NCI-H69 (cell line): ENCODE results near the gene ATAD5.
A peak's percentile ranks its signal among the peaks of the same experiment; 100 is the strongest.
"Not testable (repeated sequence)": the region's sequence is repeated elsewhere in the genome, so short reads cannot be mapped to it uniquely, and the experiment has no call there.

ENCODE experiments used
- DNase-seq: peaks from one replicate; lab custom pipeline; 2025; lab: John Stamatoyannopoulos, UW

Gene ATAD5

DNA sequence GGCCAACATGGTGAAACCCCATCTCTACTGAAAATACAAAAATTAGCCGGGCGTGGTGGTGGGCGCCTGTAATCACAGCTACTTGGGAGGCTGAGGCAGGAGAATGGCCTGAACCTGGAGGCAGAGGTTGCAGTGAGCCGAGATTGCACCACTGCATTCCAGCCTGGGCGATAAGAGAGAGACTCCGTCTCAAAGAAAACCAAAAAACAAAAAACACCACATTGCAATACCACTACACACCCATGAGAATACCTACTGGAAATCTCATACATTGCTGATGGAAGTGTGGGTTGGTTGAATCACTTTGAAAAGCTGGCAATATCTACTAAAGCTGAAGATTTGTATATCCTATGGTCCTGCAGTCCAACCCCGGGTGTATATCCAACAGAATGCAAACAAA is 78.4 kb downstream of the ATAD5 start:
- DNase-seq = not testable (repeated sequence)

DNA sequence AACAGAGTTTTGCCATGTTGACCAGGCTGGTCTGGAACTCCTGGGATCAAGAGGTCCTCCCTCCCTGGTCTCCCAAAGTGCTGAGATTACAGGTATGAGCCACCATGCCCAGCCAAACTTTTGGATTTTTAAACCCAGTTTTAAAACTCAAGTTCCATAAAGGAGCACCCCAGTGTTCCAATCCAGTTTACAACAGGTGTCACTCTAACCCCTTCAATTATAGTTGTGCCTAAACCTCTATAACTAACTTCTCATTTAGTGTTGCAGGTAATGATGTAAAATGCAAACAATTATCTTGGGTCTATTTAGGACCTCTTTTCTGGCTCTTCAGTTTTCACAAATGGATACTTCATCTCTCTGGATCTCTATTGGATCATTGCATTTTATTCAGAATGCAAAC is 82.2 kb downstream of the ATAD5 start:
- DNase-seq = no peak

DNA sequence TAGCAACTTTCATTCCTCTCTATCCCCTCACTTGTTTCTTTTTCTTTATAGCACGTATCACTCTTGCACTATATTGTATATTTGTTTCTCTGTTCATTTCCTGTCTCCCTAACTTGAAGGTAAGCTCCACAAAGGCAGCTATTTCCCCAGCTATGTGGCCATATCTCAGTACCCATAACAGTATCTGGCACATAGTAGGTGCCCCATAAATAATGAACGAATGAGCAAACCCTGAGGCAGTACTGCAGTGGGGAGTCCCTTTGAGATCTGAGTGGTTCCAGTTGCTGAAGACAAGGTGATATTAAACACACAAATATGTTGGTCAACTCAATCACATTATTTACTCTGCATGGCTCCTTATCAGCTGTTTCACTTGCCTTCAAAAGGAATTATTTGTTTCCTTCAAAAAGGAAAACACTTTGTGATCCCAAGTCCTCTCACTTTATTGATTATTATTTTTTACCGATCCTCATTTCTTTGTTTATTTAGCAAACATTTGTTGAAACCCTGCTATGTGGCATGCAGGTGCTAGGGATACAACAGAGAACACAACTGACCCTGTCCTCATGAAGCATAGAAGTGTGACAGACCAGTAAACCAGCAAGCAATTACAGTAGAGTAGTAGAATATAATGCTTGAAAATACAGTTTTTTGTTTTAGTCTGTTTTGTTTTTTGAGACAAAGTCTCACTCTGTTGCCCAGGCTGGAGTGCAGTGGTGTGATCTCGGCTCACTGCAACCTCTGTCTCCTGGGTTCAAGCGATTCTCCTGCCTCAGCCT is 84.3 kb downstream of the ATAD5 start:
- peak; percentile 6 for DNase-seq

DNA sequence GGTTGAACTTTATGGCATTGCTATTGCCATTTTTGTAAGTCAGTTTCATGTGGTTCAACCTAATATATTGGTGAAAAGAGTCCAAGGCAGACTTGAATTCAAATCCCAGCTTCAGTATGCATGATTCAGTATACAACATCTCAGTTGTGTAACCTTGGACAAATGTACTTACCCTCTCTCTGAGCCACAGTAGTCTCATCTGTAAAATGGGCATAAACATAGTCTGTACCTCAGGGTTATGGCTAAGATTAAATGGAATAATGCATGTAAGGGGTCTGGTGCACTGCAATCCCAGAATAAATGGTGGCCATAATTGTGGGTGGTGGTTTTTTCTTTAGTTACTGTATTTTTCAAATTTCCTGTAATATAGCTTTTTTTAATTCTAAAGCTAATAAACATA is 85.3 kb downstream of the ATAD5 start:
- DNase-seq = no peak

DNA sequence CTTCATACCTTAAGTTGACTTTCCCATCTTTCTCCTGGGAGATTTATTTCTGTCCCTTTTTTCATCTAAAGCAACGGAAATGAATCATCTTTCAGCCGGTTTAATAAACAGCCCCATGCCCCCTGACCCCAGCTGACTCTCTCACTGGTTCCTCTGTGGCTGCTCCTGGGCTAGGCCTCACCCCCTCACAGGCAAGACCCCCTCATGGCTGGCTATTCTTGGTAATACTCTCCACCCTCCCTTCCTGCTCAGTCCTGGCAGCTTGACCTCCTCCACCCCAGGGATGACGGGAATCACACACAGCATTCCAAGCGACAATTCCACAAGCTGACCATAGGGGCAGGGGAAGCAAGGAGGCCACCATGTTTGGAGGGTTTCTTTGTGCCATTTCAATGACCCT is 88.5 kb downstream of the ATAD5 start:
- no peak for DNase-seq

DNA sequence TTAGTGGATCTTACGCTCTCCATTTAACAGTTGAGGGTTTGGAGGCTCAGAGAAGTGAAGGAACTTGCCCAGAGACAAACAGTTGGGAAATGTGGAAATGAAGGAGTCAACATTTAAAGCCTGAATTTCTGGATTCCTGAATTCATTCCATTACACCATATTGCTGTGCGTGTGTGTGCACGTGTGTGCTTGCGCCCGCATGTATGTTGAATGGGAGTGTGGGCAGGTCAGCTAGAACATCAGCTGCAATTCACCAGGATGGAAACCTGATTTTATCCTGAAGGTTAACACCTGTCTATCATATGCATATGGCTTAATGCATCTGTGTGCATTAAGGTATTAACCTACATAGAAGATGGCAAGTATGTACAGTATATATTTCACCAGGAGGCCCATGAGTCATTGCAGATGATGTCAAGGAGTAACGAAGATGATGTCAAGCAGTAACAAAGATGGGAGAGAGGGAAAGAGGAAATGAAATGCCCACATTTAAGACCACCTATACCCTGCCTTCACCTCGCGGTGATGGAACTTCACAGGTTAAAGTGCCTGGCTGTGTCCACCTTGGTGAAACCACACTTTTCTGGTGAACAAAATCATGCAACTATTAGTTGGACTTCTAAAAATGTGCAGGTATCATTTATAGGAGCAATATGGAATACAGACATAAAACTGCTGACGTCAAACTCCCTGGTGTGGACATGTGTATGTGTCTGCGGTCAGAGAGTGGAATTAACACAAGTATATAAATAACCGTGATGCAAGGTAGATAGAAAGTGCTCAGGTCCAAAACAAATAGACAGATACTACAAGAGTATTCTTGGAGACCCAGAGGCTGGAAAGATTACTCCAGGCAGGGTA is 89.1 kb downstream of the ATAD5 start:
- DNase-seq = no peak

DNA sequence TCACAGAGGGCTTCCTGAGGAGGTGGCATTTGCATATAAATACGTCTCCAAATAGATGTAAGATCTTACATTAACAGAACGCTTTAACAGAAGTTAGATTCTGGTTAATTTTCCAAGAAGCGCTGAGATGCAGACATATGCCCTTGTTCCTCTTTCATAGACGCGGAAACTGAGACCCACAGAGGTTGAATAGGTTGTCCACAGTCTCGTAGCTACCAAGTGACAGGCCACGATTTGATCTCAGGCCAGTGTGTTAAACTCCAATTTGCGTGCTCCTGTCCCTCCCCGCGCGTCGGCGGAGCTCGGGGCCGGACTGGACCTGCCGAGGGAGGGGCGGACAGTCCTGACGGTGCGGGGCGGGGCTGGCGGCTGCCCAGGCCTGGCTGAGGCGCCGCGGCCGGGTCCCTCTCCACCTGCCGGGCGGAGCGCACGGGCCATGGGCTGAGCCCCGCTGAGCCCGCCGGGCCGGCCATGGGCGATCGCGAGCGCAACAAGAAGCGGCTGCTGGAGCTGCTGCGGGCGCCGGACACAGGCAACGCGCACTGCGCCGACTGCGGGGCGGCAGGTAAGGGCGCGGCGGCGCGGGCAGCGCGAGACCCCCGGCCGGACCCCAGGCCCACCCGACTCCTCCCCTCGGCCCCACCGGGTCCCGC is 89.9 kb downstream of the ATAD5 start, which contains the start of gene ADAP2:
TSS of gene ADAP2 (plus strand) at position 402 of the 653 bp plus-strand sequence. CDS start at position 472, 70 bp downstream.
- peak; percentile 39 for DNase-seq

DNA sequence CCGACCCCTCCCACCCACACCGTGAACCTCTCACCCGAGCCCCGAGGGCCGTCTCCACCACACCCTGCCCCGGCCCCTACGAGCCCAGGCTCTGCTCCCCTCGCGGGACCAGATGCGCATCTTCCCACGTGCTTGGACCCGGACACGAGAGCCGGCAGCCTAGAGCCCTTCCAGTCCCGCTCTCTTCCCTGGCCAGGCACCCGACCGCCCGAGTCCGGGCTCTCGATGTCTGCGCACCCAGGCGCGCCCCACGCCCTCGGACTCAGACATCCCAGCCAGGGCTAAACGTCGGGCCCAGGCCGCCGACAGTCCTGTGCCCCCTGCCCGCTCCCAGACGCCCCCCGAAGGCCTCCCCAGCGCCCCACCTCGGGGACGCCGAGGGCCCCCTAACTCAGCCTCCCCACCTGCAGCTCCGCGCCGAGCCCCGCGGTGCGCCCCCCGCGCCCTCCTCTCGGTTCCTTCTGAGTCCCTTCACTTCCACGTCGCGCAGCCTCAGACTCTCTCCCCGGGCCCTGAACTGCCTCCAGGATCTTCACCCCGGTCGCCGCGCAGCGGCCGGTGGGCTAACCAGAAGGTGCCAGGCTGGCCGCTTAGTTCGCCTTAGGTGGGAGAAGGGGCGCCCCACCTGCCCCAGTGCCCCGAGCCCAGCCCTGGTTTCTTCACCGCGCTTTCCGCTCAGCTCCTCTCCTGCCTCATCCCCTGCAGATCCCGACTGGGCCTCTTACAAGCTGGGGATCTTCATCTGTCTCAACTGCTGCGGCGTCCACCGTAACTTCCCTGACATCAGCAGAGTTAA is 90.7 kb downstream of the ATAD5 start:
- DNase-seq = peak; percentile 21

DNA sequence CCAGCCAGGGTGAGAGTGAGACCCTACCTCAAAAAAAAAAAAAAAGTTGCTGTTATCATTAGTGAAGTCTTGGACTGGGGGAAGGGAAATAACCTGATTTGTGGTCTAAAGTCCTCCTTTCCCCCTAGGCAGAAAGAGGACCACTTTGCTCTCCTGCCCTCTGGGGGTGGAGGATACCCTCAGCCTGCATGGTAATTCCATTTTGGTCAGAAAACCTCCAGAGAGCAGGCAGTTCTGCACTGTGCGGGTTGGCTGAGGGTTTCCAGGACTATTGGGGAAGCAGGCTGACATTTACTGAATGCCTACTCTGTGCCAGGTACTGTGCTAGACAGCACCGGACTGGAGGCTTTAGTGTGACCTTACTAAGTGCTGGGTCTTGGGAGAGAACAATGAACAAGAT is 92.6 kb downstream of the ATAD5 start:
- peak; percentile 7 for DNase-seq

DNA sequence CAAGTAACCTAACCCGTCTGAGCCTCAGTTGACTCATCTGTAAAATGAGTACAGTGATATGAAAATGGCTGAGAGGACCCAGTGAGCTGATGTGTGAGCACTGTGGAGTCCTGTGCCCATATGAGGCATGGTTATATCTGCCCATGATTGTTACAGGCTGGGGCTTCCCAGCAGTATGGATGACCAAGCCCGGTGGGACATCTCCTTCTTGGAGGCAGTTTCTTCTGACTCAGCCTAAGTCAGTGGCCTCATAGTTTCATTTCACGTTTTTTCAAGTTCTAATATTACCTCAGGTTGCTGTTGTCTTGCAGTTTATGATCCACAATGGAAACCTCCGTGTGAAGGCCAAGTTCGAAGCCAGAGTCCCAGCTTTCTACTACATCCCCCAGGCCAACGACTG is 94.8 kb downstream of the ATAD5 start:
- DNase-seq = no peak

DNA sequence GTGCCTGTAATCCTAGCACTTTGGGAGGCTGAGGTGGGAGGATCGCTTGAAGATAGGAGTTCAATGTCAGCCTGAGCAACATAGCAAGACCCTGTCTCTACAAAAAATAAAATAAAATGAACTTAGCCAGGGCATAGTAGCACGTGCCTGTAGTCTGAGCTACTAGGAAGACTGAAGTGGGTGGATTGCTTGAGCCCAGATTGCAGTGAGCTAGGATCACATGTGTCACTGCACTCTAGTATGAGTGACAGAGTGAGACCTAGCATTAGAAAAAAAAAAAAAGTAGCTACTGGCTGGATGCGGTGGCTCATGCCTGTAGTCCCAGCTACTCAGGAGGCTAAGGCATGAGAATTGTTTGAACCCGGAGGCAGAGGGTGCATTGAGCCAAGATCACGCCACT is 96.0 kb downstream of the ATAD5 start:
- no peak for DNase-seq

DNA sequence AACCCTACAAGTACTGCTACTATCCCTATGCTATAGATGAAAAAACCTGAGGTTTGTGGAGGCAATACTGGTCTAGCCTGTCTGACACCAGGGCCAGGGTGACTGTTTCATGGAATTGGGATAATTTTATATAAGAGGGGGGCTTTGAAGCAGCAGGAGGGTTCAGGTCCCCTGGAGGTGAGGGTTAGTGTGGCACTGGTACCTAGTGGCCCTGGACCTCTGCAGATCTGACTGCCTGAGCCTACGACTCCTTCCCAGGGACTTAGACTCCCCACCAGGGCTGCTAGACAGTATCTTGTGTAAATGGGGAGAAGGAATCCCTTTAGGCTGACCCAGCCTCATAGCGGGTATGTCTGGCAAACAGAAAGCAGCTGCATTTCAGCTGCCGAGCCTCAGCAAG is 96.8 kb downstream of the ATAD5 start:
- no peak for DNase-seq

DNA sequence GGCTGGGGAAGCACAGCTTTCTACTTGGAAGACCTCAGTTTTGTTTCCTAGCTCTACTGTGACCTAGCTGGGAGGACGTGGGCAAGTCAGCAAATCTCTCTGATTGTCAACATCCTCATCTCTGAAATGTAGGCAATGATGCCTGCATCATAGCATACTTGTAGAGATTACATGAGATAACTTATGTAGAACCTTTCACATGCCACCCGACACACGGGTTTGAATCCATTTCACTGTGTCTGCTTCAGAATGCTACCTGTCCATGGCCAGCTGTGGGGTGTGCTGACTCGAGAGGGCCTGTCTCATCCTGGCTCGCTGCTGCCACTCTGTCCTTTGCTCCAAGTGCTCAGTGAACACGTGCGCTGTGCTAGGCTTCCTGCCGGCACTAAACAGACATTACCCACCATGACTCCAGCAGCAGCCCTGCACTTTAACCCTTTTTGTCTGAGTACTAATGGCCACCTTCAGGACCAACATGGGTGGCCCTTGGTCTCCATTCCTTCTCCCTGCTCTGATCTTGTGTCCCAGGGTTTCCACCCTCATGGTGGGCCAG is 97.4 kb downstream of the ATAD5 start:
- DNase-seq = peak; percentile 36

DNA sequence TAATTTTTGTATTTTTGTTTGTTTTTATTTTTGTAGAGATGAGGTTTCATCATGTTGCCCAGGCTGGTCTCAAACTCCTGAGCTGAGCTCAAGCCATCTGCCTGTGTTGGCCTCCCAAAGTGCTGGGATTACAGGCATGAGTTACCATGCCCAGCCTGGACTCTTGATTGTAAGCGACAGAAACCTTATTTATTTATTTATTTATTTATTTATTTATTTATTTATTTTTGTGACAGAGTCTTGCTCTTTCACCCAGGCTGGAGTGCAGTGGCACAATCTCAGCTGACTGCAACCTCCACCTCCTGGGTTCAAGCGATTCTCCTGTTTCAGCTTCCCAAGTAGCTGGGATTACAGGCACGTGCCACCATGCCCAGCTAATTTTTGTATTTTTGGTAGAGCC is 98.1 kb downstream of the ATAD5 start:
- DNase-seq = not testable (repeated sequence)

DNA sequence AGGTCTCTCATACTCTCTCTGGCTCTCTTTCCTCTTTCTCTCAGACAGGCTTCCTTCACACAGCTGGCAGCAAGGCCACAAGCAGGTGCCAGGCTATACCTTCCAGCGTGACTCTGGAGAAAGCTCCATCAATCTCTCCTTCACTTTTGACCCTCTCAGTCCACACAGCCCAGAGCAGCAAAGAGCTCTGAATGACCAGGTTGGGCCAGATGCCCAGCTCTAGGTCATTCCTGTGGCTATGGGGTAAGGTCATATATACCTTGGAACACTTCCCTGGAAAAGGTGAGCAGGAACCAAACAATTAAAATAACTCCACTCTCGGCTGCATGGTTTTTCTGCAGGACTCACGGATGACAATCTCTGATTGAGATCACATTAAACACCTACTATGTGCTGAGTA is 98.7 kb downstream of the ATAD5 start:
- no peak for DNase-seq

DNA sequence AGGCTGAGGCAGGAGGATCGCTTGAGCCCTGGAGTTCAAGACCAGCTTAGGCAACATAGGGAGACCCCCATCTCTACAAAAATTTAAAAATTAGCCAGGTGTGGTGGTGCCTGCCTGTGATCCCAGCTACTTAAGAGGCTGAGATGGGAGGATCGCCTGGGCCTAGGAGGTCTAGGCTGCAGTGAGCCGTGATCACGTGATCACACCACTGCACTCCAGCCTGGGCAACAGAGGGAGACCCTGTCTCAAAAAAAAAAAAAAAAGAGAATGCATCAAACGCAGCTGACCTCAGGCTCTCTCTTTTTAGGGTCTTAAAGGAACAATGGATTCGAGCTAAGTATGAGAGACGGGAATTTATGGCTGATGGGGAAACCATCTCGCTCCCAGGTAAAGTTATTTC is 99.8 kb downstream of the ATAD5 start:
- not testable (repeated sequence) for DNase-seq

DNA sequence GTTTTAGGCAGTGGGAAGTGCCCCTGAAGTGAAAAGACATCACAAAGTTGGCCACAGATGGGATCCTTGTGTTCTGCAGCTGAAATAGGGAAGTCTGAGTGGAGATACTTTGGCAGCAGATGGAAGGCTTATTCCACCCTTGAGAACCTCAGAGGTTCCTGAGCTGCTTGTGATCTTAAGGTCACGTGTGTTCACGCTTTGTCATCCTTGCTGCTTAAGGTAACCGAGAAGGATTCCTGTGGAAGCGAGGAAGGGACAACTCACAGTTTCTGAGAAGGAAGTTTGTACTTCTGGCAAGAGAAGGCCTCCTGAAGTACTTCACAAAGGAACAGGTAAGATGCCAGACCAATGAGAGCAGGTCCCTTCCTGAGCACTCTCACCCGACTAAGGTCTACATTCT is 102.2 kb downstream of the ATAD5 start:
- no peak for DNase-seq

DNA sequence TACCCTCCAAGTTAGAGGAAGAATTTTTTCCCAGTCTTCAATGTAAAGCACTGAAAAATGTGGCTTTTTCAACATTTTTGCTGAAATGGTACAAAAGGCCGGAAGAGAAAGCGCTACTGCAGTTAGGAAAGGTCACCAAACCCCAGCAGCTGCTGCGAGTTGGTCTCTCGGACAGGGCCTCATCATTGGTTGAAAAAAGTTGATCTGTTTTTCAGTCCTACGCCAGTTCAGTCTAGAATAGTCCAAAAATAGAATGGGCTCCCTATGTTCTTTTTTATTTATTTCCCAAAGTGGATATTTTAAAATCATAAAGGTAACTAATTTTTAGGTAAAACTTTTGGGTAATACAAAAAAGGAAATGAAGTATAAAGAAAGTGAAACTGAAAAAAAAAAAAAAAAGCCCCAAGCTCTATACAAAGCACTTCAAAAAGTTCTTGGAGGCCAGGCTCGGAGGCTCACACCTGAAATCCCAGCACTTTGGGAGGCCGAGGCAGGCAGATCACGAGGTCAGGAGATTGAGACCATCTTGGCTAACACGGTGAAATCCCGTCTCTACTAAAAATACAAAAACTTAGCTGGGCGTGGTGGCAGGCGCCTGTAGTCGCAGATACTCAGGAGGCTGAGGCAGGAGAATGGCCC is 107.4 kb downstream of the ATAD5 start:
- no peak for DNase-seq

DNA sequence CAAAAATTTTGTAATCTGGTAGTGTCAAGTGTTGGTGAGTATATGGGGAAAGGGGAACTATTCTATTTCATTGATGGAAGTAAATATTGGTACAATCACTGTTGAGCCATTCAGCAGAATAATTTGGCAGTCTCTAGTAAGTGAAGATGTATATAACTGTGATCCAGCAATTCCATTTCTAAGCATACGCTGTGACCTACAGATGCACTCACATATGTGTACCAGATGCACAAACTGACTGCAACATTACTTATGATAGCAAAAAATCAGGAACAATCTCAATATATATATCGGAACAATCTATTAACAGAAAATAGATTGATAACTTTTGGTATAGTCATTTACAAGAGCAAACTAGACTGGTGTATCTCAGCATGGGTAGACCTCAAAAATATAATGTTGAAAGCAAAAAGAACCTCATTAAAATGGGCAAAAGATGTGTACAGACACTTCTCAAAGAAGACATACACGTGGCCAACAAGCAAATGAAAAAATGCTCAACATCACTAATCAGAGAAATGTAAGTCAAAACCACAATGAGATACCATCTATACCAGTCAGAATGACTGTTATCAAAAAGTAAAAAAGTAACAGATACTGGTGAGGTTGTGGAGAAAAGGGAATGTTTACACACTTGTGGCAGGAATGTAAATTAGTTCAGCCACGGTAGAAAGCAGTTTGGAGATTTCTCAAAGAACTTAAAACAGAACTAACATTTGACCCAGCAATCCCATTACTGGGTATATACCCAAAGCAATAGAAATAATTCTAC is 110.7 kb downstream of the ATAD5 start:
- no peak for DNase-seq
